Activated T-helper 1 cell treated with Interleukin-2 at 50 U/mL for 16 hours (primary cell): ENCODE results near the gene KAT6B.

Source experiments
- DNase-seq: peaks from one replicate; pipeline ENCODE4 v3.0.0-alpha.2; 2020; ENCODE audit warnings: low read depth

The KAT6B gene

GRCh38 chr10:74921744-74922143 is 95.3 kb downstream of the KAT6B start:
- no peak for DNase-seq

GRCh38 chr10:74922921-74923320 is 96.5 kb downstream of the KAT6B start:
- DNase-seq = no peak

- no peak for DNase-seq
Measured at GRCh38 chr10:74923556-74923955, 97.2 kb downstream of the KAT6B start.

- no peak for DNase-seq
Measured at GRCh38 chr10:74924251-74924963, 98.0 kb downstream of the KAT6B start.

GRCh38 chr10:74925291-74925690 is 98.9 kb downstream of the KAT6B start:
- no peak for DNase-seq

GRCh38 chr10:74925708-74926107 is 99.3 kb downstream of the KAT6B start:
- no peak for DNase-seq

GRCh38 chr10:74926791-74927585 is 100.6 kb downstream of the KAT6B start:
- no peak for DNase-seq

- DNase-seq = no peak
Measured at GRCh38 chr10:74927701-74928100, 101.3 kb downstream of the KAT6B start.

- no peak for DNase-seq
Measured at GRCh38 chr10:74928742-74929191, 102.4 kb downstream of the KAT6B start.

GRCh38 chr10:74929197-74929596 is 102.8 kb downstream of the KAT6B start:
- no peak for DNase-seq

- no peak for DNase-seq
Measured at GRCh38 chr10:74930965-74931364, 104.6 kb downstream of the KAT6B start.

- no peak for DNase-seq
Measured at GRCh38 chr10:74932648-74933047, 106.2 kb downstream of the KAT6B start.

- DNase-seq = no peak
Measured at GRCh38 chr10:74934100-74934812, 107.9 kb downstream of the KAT6B start.

GRCh38 chr10:74936577-74937265 is 110.3 kb downstream of the KAT6B start:
- no peak for DNase-seq

GRCh38 chr10:74937266-74937856 is 111.0 kb downstream of the KAT6B start:
- no peak for DNase-seq

- no peak for DNase-seq
Measured at GRCh38 chr10:74944205-74944604, 117.8 kb downstream of the KAT6B start.

- DNase-seq = no peak
Measured at GRCh38 chr10:74947781-74948401, 121.5 kb downstream of the KAT6B start.

- DNase-seq = no peak
Measured at GRCh38 chr10:74949034-74949832, 122.8 kb downstream of the KAT6B start.

- DNase-seq = no peak
Measured at GRCh38 chr10:74949843-74950765, 123.7 kb downstream of the KAT6B start.
